ENCODE measurements around the gene CCDC127.
"Not testable (repeated sequence)": the region's sequence is repeated elsewhere in the genome, so short reads cannot be mapped to it uniquely, and the experiment has no call there.

The CCDC127 gene

GRCh38 chr5:172421-172820 lies 45.5 kb downstream of the CCDC127 start:
- DNase-seq (ENCODE audit: low spot score): no peak

- no peak for DNase-seq (ENCODE audit: low spot score)
These were observed 46.1 kb downstream of the CCDC127 start for GRCh38 chr5:171801-172331.

GRCh38 chr5:170971-171800 lies 46.8 kb downstream of the CCDC127 start:
- no peak for DNase-seq (ENCODE audit: low spot score)

- no peak for DNase-seq (ENCODE audit: low spot score)
These were observed 48.2 kb downstream of the CCDC127 start for GRCh38 chr5:169728-170094.

GRCh38 chr5:169071-169727 lies 48.8 kb downstream of the CCDC127 start:
- DNase-seq (ENCODE audit: low spot score): no peak

GRCh38 chr5:167982-168660 lies 49.8 kb downstream of the CCDC127 start:
- no peak for DNase-seq (ENCODE audit: low spot score)

- no peak for DNase-seq (ENCODE audit: low spot score)
These were observed 50.4 kb downstream of the CCDC127 start for GRCh38 chr5:167511-167910.

GRCh38 chr5:166441-167372 lies 51.2 kb downstream of the CCDC127 start:
- no peak for DNase-seq (ENCODE audit: low spot score)

GRCh38 chr5:164783-165182 lies 53.2 kb downstream of the CCDC127 start:
- not testable (repeated sequence) for DNase-seq (ENCODE audit: low spot score)

- no peak for DNase-seq (ENCODE audit: low spot score)
These were observed 53.7 kb downstream of the CCDC127 start for GRCh38 chr5:164244-164643.

- DNase-seq (ENCODE audit: low spot score): no peak
These were observed 54.1 kb downstream of the CCDC127 start for GRCh38 chr5:163841-164240.

- no peak for DNase-seq (ENCODE audit: low spot score)
These were observed 54.7 kb downstream of the CCDC127 start for GRCh38 chr5:163338-163620.

- DNase-seq (ENCODE audit: low spot score): no peak
These were observed 55.2 kb downstream of the CCDC127 start for GRCh38 chr5:162565-163337.

- no peak for DNase-seq (ENCODE audit: low spot score)
These were observed 55.8 kb downstream of the CCDC127 start for GRCh38 chr5:162190-162564.

GRCh38 chr5:161803-162110 lies 56.2 kb downstream of the CCDC127 start:
- DNase-seq (ENCODE audit: low spot score): no peak

GRCh38 chr5:160921-161802 lies 56.8 kb downstream of the CCDC127 start:
- no peak for DNase-seq (ENCODE audit: low spot score)

- no peak for DNase-seq (ENCODE audit: low spot score)
These were observed 57.8 kb downstream of the CCDC127 start for GRCh38 chr5:160173-160510.

GRCh38 chr5:159448-160172 lies 58.3 kb downstream of the CCDC127 start:
- DNase-seq (ENCODE audit: low spot score): no peak

- no peak for DNase-seq (ENCODE audit: low spot score)
These were observed 59.0 kb downstream of the CCDC127 start for GRCh38 chr5:158807-159447.

All from HuH-7.5 (cell line).